Osteoblast (primary cell): ENCODE data around the gene NRBP1. TPM values are rescaled to one million over a fixed set of nuclear protein-coding genes. Genes with fewer than 3 reads are reported as not detected.

Experiments
- DNase-seq: peaks from one replicate; pipeline ENCODE4 v3.0.0; 2011; ENCODE audit warnings: low spot score, mixed read lengths; ENCODE audit not compliant: insufficient read length; ENCODE audit errors: missing footprints
- H2AFZ ChIP-seq: 2 replicates; pipeline ENCODE4 v1.6.0; 2011; ENCODE audit warnings: mild to moderate bottlenecking, low read length
- H3K27ac ChIP-seq: 2 replicates; pipeline ENCODE4 v1.5.1; 2011; ENCODE audit warnings: mild to moderate bottlenecking, low read depth, low read length, moderate library complexity
- H3K27me3 ChIP-seq: 2 replicates; pipeline ENCODE4 v1.6.0; 2012; ENCODE audit warnings: mild to moderate bottlenecking, control low read depth, inconsistent platforms, low read length, moderate library complexity; ENCODE audit not compliant: insufficient read depth
- H3K36me3 ChIP-seq: 2 replicates; pipeline ENCODE4 v1.5.1; 2011; ENCODE audit warnings: mild to moderate bottlenecking, low read length, control low read depth, moderate library complexity; ENCODE audit not compliant: insufficient read depth
- H3K4me1 ChIP-seq: 2 replicates; pipeline ENCODE4 v1.5.1; 2011; ENCODE audit warnings: mild to moderate bottlenecking, low read length, control low read depth, moderate library complexity; ENCODE audit not compliant: insufficient read depth
- H3K4me2 ChIP-seq: 2 replicates; pipeline ENCODE4 v1.6.0; 2011; ENCODE audit warnings: mild to moderate bottlenecking, low read length; ENCODE audit not compliant: insufficient read depth
- H3K4me3 ChIP-seq: fragments of 200-600 bp; sonication (generic); 3 replicates; pipeline ENCODE4 v1.5.1; 2012; ENCODE audit warnings: mild to moderate bottlenecking, low read length, inconsistent platforms; ENCODE audit not compliant: insufficient read depth
- H3K79me2 ChIP-seq: 2 replicates; pipeline ENCODE4 v1.6.0; 2012; ENCODE audit warnings: mild to moderate bottlenecking, low read length, control low read depth, inconsistent platforms; ENCODE audit not compliant: insufficient read depth
- H3K9me3 ChIP-seq: 2 replicates; pipeline ENCODE4 v1.5.1; 2011; ENCODE audit warnings: low read depth, low read length, control low read depth
- H4K20me1 ChIP-seq: 2 replicates; pipeline ENCODE4 v1.6.0; 2012; ENCODE audit warnings: mild to moderate bottlenecking, low read length, control low read depth; ENCODE audit not compliant: insufficient read depth
- total RNA-seq: library from RNA; depleted of rRNA; stranded (reverse); fragments of >200 nt; gene quantifications from 2 replicates; pipeline ENCODE4 v1.2.3, GENCODE V29; 2012
- TF ChIP-seq, protein P1 (sequence below): IDR thresholded peaks from 2 replicates; pipeline ENCODE4 v1.5.1; 2011; ENCODE audit warnings: mild to moderate bottlenecking, low read depth, low read length, moderate library complexity; ENCODE audit errors: extremely low read depth

The NRBP1 gene
- total RNA-seq, 1 donor, result 151 TPM

- H2AFZ ChIP-seq, result no peak overlapping the region
- peaks cover under 1% of the 10 kb centered on the region for H3K36me3 ChIP-seq
- no peak overlapping the region for H3K4me3 ChIP-seq
- peaks cover 16% of the 10 kb centered on the region for H3K4me1 ChIP-seq
- no peaks in the 10 kb centered on the region for H3K9me3 ChIP-seq
- H3K4me2 ChIP-seq, result no peak overlapping the region
- no peak for DNase-seq
- TF ChIP-seq, protein P1, sequence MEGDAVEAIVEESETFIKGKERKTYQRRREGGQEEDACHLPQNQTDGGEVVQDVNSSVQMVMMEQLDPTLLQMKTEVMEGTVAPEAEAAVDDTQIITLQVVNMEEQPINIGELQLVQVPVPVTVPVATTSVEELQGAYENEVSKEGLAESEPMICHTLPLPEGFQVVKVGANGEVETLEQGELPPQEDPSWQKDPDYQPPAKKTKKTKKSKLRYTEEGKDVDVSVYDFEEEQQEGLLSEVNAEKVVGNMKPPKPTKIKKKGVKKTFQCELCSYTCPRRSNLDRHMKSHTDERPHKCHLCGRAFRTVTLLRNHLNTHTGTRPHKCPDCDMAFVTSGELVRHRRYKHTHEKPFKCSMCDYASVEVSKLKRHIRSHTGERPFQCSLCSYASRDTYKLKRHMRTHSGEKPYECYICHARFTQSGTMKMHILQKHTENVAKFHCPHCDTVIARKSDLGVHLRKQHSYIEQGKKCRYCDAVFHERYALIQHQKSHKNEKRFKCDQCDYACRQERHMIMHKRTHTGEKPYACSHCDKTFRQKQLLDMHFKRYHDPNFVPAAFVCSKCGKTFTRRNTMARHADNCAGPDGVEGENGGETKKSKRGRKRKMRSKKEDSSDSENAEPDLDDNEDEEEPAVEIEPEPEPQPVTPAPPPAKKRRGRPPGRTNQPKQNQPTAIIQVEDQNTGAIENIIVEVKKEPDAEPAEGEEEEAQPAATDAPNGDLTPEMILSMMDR, result no peak
- H3K27me3 ChIP-seq, result peaks cover 7% of the 10 kb centered on the region
- H3K27ac ChIP-seq, result no peak overlapping the region
- H4K20me1 ChIP-seq, result peaks cover 9% of the 10 kb centered on the region
- H3K79me2 ChIP-seq, result peaks cover 18% of the 10 kb centered on the region
Measured at GRCh38 chr2:27412419-27413152, 15.8 kb upstream of the NRBP1 start.

- no peak overlapping the region for H3K4me2 ChIP-seq
- no peak overlapping the region for H2AFZ ChIP-seq
- no peak for DNase-seq
- H3K4me3 ChIP-seq, result no peak overlapping the region
- H3K9me3 ChIP-seq, result no peaks in the 10 kb centered on the region
- H3K36me3 ChIP-seq, result no peaks in the 10 kb centered on the region
- no peaks in the 10 kb centered on the region for H3K4me1 ChIP-seq
- no peaks in the 10 kb centered on the region for H3K79me2 ChIP-seq
- H3K27ac ChIP-seq, result no peak overlapping the region
- no peaks in the 10 kb centered on the region for H4K20me1 ChIP-seq
- peaks cover 7% of the 10 kb centered on the region for H3K27me3 ChIP-seq
- TF ChIP-seq, protein P1, result no peak
Measured at GRCh38 chr2:27416151-27416550, 12.3 kb upstream of the NRBP1 start.

DNA sequence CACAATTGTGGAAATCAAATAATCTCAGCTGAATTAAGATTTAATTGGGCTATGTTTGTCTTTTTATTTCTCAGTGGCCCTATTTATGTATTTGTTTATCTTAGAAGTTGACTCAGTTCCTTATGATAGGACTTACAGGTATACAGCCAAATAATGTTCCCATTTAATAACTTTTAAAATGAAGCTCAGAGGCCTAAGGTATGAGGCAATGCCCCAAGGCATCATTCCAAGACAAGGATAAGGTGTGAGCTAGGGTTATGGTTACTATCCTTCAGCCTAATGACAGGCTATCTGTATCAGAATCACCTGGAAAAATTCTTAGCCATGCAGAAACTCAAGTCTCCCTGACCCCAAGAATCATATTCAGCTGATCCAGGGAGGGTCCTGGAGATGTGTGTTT lies 7.4 kb upstream of the NRBP1 start:
- H2AFZ ChIP-seq, result no peak overlapping the region
- H3K27me3 ChIP-seq, result no peaks in the 10 kb centered on the region
- H3K4me1 ChIP-seq, result no peaks in the 10 kb centered on the region
- no peaks in the 10 kb centered on the region for H3K79me2 ChIP-seq
- H3K36me3 ChIP-seq, result no peaks in the 10 kb centered on the region
- no peak for DNase-seq
- H3K4me2 ChIP-seq, result no peak overlapping the region
- TF ChIP-seq, protein P1, result no peak
- no peak overlapping the region for H3K27ac ChIP-seq
- no peaks in the 10 kb centered on the region for H3K9me3 ChIP-seq
- H3K4me3 ChIP-seq, result no peak overlapping the region
- no peaks in the 10 kb centered on the region for H4K20me1 ChIP-seq

DNA sequence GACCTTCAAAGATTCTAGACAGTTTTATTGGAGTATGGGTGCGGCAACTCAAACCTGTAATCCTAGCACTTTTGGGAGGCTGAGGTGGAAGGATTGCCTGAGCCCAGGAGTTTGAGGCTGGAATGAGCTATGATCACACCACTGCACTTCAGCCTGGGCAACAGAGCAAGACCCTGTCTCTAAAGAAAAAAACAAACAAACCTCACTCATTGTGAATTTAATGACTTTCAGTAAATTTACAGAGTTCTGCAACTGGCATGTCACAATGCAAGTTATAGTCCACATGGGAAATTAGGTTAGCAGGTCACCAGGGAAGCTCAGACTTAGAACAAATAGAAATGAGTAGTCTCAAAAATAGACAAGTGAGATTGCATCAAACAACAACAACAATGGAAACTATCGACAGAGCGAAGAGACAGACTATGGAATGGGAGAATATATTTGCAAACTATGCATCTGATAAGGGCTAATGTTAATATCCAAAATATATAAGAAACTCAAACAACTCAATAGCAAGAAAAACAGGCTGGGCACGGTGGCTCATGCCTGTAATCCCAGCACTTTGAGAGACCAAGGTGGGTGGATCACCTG lies 6.7 kb upstream of the NRBP1 start:
- DNase-seq, result no peak
- H3K36me3 ChIP-seq, result no peaks in the 10 kb centered on the region
- H2AFZ ChIP-seq, result no peak overlapping the region
- no peak overlapping the region for H3K27ac ChIP-seq
- no peaks in the 10 kb centered on the region for H3K27me3 ChIP-seq
- no peaks in the 10 kb centered on the region for H3K79me2 ChIP-seq
- H3K4me3 ChIP-seq, result no peak overlapping the region
- H4K20me1 ChIP-seq, result no peaks in the 10 kb centered on the region
- H3K4me1 ChIP-seq, result no peaks in the 10 kb centered on the region
- no peaks in the 10 kb centered on the region for H3K9me3 ChIP-seq
- no peak overlapping the region for H3K4me2 ChIP-seq
- TF ChIP-seq, protein P1, result no peak
